HL-60 (cell line): ENCODE data around the gene GABRR2.

Source experiments
- DNase-seq, 2 experiments: peaks; one replicate each; pipeline ENCODE4 v3.0.0-alpha.2; 2010 to 2020; ENCODE audit warnings: low read depth in 1 of 2, low spot score in 1 of 2
- H3K27ac ChIP-seq: fragments of 250-450 bp; sonication (Bioruptor Pico); replicated peaks from 2 replicates; pipeline ENCODE4 v1.5.1; 2020; ENCODE audit warnings: mild to moderate bottlenecking, moderate library complexity
- H3K27me3 ChIP-seq: fragments of 250-450 bp; sonication (Bioruptor Pico); 2 replicates; pipeline ENCODE4 v1.5.1; 2021; ENCODE audit warnings: mild to moderate bottlenecking, moderate library complexity; ENCODE audit not compliant: insufficient read depth, poor library complexity, severe bottlenecking
- H3K4me3 ChIP-seq: replicated peaks from 2 replicates; pipeline ENCODE4 v1.5.1; 2011; ENCODE audit warnings: mild to moderate bottlenecking, control low read depth, low read length; ENCODE audit not compliant: insufficient read depth
- CTCF ChIP-seq: IDR thresholded peaks from one replicate; pipeline ENCODE4 v1.5.1; 2011; ENCODE audit warnings: low read length, control low read depth, inconsistent platforms; ENCODE audit not compliant: insufficient read depth
- GABPA ChIP-seq: IDR thresholded peaks from 2 replicates; pipeline ENCODE4 v1.6.1; 2012; ENCODE audit warnings: low read depth
- POLR2AphosphoS5 ChIP-seq: IDR thresholded peaks from 2 replicates; pipeline ENCODE4 v1.6.1; 2012; ENCODE audit warnings: low read depth
- REST ChIP-seq: IDR thresholded peaks from 2 replicates; pipeline ENCODE4 v1.6.1; 2012; ENCODE audit warnings: low read depth; ENCODE audit not compliant: insufficient replicate concordance
- SPI1 ChIP-seq: IDR thresholded peaks from 2 replicates; pipeline ENCODE4 v1.6.1; 2012; ENCODE audit warnings: low read depth, mild to moderate bottlenecking, borderline replicate concordance

Gene GABRR2

GRCh38 chr6:89251976-89252375, 63.1 kb downstream of the GABRR2 start:
- TF ChIP-seq POLR2AphosphoS5 (no peak), REST (no peak), GABPA (no peak)
- Histone ChIP-seq H3K27me3 (no peaks in the 10 kb centered on the region), H3K4me3 (no peak overlapping the region), H3K27ac (no peak overlapping the region)
- DNase-seq: no peak

GRCh38 chr6:89251170-89251569, 63.9 kb downstream of the GABRR2 start:
- no peak overlapping the region for H3K4me3 ChIP-seq
- TF ChIP-seq REST: no peak
- H3K27ac ChIP-seq: no peak overlapping the region
- no peaks in the 10 kb centered on the region for H3K27me3 ChIP-seq
- DNase-seq: no peak

- H3K4me3 ChIP-seq: no peak overlapping the region
- no peak for TF ChIP-seq SPI1
- TF ChIP-seq CTCF: no peak
- no peak for TF ChIP-seq REST
- no peak for TF ChIP-seq GABPA
- TF ChIP-seq POLR2AphosphoS5: no peak
- DNase-seq: no peak
- H3K27me3 ChIP-seq: no peaks in the 10 kb centered on the region
- H3K27ac ChIP-seq: no peak overlapping the region
These were observed 64.9 kb downstream of the GABRR2 start for GRCh38 chr6:89250239-89250638.

- Histone ChIP-seq H3K4me3 (no peak overlapping the region), H3K27ac (no peak overlapping the region), H3K27me3 (no peaks in the 10 kb centered on the region)
- DNase-seq: no peak
- TF ChIP-seq SPI1: no peak
- no peak for TF ChIP-seq POLR2AphosphoS5
- no peak for TF ChIP-seq CTCF
- TF ChIP-seq REST: no peak
- no peak for TF ChIP-seq GABPA
These were observed 70.7 kb downstream of the GABRR2 start for GRCh38 chr6:89244241-89244985.
